ENCODE measurements around the gene DES. TPM values are rescaled to one million over a fixed set of nuclear protein-coding genes. Genes with fewer than 3 reads are reported as not detected.
A peak's percentile ranks its signal among the peaks of the same experiment; 100 is the strongest.
"Not testable (repeated sequence)": the region's sequence is repeated elsewhere in the genome, so short reads cannot be mapped to it uniquely, and the experiment has no call there.

Gene DES
- total and polyA plus RNA-seq, 2 donors from 2014 or later: 30.0 to 74.2 TPM

- Histone ChIP-seq H3K27me3 (ENCODE audit: control insufficient read depth, insufficient read depth, low read length) (no peaks in the 10 kb centered on the region), H3K9ac (ENCODE audit: low read length in 3 of 3) (no peak overlapping the region), H3K36me3 (ENCODE audit: control insufficient read depth in 2 of 3, insufficient read depth in 3 of 3, low read length in 3 of 3) (no peaks in the 10 kb centered on the region), H3K9me3 (ENCODE audit: control insufficient read depth in 2 of 3, insufficient read depth in 1 of 3, low read length in 3 of 3) (no peaks in the 10 kb centered on the region), H3K27ac (ENCODE audit: low read depth in 2 of 2, low read length in 2 of 2) (no peak overlapping the region), H3K4me1 (ENCODE audit: control insufficient read depth in 2 of 3, insufficient read depth in 2 of 3, low read depth in 1 of 3, low read length in 3 of 3) (no peaks in the 10 kb centered on the region), H3K4me3 (ENCODE audit: low read length in 3 of 3) (no peak overlapping the region)
- intact Hi-C loops (cut with DNase I): loop anchor here (10.0 kb wide), 1 partner anchor 129 kb away; no protein-coding TSS in a partner anchor
- no peak for TF ChIP-seq CTCF (IDR thresholded peaks at IDR 0.05; ENCODE audit: borderline replicate concordance, extremely low read depth, insufficient read depth)
- DNase-seq (peak in 1 of 5 donors; percentile 35), FAIRE-seq (no peak)
Observed at GRCh38 chr2:219405451-219405850, 12.7 kb upstream of the DES start.

- FAIRE-seq (no peak), DNase-seq (no peak)
- Histone ChIP-seq H3K9ac (ENCODE audit: low read length in 3 of 3) (no peak overlapping the region), H3K4me1 (ENCODE audit: control insufficient read depth in 2 of 3, insufficient read depth in 2 of 3, low read depth in 1 of 3, low read length in 3 of 3) (no peaks in the 10 kb centered on the region), H3K27ac (ENCODE audit: low read depth in 2 of 2, low read length in 2 of 2) (no peak overlapping the region), H3K4me3 (ENCODE audit: low read length in 3 of 3) (no peak overlapping the region), H3K27me3 (ENCODE audit: control insufficient read depth, insufficient read depth, low read length) (no peaks in the 10 kb centered on the region), H3K36me3 (ENCODE audit: control insufficient read depth in 2 of 3, insufficient read depth in 3 of 3, low read length in 3 of 3) (no peaks in the 10 kb centered on the region), H3K9me3 (ENCODE audit: control insufficient read depth in 2 of 3, insufficient read depth in 1 of 3, low read length in 3 of 3) (no peaks in the 10 kb centered on the region)
- TF ChIP-seq CTCF (IDR thresholded peaks at IDR 0.05; ENCODE audit: borderline replicate concordance, extremely low read depth, insufficient read depth): no peak
- intact Hi-C loops (cut with DNase I): loop anchor here (10.0 kb wide), 1 partner anchor 129 kb away; no protein-coding TSS in a partner anchor
Observed at GRCh38 chr2:219405958-219406860, 12.0 kb upstream of the DES start.

GRCh38 chr2:219406861-219407230, 11.3 kb upstream of the DES start:
- DNase-seq (peak in 1 of 5 donors; percentile 28), FAIRE-seq (no peak)
- Histone ChIP-seq H3K9me3 (ENCODE audit: control insufficient read depth in 2 of 3, insufficient read depth in 1 of 3, low read length in 3 of 3) (no peaks in the 10 kb centered on the region), H3K4me1 (ENCODE audit: control insufficient read depth in 2 of 3, insufficient read depth in 2 of 3, low read depth in 1 of 3, low read length in 3 of 3) (no peaks in the 10 kb centered on the region), H3K27me3 (ENCODE audit: control insufficient read depth, insufficient read depth, low read length) (no peaks in the 10 kb centered on the region), H3K4me3 (ENCODE audit: low read length in 3 of 3) (no peak overlapping the region), H3K36me3 (ENCODE audit: control insufficient read depth in 2 of 3, insufficient read depth in 3 of 3, low read length in 3 of 3) (no peaks in the 10 kb centered on the region), H3K9ac (ENCODE audit: low read length in 3 of 3) (no peak overlapping the region), H3K27ac (ENCODE audit: low read depth in 2 of 2, low read length in 2 of 2) (no peak overlapping the region)
- intact Hi-C loops (cut with DNase I): loop anchor here (10.0 kb wide), 1 partner anchor 128 kb away; no protein-coding TSS in a partner anchor
- TF ChIP-seq CTCF (IDR thresholded peaks at IDR 0.05; ENCODE audit: borderline replicate concordance, extremely low read depth, insufficient read depth): no peak

- not testable (repeated sequence) for H3K9me3 ChIP-seq (ENCODE audit: control insufficient read depth in 2 of 3, insufficient read depth in 1 of 3, low read length in 3 of 3); H3K4me3 ChIP-seq (ENCODE audit: low read length in 3 of 3); H3K4me1 ChIP-seq (ENCODE audit: control insufficient read depth in 2 of 3, insufficient read depth in 2 of 3, low read depth in 1 of 3, low read length in 3 of 3); H3K27ac ChIP-seq (ENCODE audit: low read depth in 2 of 2, low read length in 2 of 2); FAIRE-seq; H3K9ac ChIP-seq (ENCODE audit: low read length in 3 of 3); DNase-seq; H3K27me3 ChIP-seq (ENCODE audit: control insufficient read depth, insufficient read depth, low read length); H3K36me3 ChIP-seq (ENCODE audit: control insufficient read depth in 2 of 3, insufficient read depth in 3 of 3, low read length in 3 of 3)
- intact Hi-C loops (cut with DNase I): loop anchor here (10.0 kb wide), 1 partner anchor 127 kb away; no protein-coding TSS in a partner anchor
Observed at GRCh38 chr2:219407343-219407742, 10.8 kb upstream of the DES start.

All from kidney (tissue), 14 donors.